Cardiac fibroblast (primary cell): ENCODE results near the gene ESYT3.

ENCODE experiments used
- DNase-seq, 2 donors: peaks; one replicate each; pipeline versions ENCODE4 v3.0.0 to v3.0.0-alpha.2; 2010; ENCODE audit warnings: low read depth in 2 of 2
- H3K4me3 ChIP-seq, 2 donors: replicated peaks in 1 of 2; 1 replicate in 1 of 2; 2 replicates in 1 of 2; pipeline ENCODE4 v1.5.1; 2011; ENCODE audit warnings: low read depth in 2 of 2, low read length in 2 of 2, mild to moderate bottlenecking in 2 of 2, moderate library complexity in 1 of 2
- TF ChIP-seq, protein P1 (sequence below): IDR thresholded peaks from one replicate; pipeline ENCODE4 v1.5.1; 2011; ENCODE audit warnings: low read depth, mild to moderate bottlenecking, low read length, inconsistent platforms

ESYT3 gene

DNA sequence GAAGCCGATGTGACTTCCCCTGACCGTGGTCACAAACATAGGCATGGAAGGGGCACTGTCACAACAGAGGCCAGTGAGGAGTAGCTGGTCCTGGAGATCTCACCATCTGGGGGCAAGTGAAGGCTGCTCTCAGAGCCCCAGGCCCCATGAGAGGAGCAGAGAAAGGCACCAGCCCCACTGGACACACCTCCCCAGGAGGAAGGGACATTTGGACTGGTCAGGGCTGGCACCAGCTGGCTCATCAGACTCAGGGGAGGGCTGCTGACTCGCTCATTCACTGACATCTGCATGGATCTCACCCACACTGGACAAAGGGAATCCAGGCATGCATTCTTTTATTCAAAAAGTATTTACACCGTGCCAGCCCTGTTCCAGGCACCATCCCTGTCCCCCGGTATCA is 26.8 kb downstream of the ESYT3 start:
- no peak for DNase-seq
- no peak overlapping the region for H3K4me3 ChIP-seq
- TF ChIP-seq, protein P1, sequence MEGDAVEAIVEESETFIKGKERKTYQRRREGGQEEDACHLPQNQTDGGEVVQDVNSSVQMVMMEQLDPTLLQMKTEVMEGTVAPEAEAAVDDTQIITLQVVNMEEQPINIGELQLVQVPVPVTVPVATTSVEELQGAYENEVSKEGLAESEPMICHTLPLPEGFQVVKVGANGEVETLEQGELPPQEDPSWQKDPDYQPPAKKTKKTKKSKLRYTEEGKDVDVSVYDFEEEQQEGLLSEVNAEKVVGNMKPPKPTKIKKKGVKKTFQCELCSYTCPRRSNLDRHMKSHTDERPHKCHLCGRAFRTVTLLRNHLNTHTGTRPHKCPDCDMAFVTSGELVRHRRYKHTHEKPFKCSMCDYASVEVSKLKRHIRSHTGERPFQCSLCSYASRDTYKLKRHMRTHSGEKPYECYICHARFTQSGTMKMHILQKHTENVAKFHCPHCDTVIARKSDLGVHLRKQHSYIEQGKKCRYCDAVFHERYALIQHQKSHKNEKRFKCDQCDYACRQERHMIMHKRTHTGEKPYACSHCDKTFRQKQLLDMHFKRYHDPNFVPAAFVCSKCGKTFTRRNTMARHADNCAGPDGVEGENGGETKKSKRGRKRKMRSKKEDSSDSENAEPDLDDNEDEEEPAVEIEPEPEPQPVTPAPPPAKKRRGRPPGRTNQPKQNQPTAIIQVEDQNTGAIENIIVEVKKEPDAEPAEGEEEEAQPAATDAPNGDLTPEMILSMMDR = no peak

DNA sequence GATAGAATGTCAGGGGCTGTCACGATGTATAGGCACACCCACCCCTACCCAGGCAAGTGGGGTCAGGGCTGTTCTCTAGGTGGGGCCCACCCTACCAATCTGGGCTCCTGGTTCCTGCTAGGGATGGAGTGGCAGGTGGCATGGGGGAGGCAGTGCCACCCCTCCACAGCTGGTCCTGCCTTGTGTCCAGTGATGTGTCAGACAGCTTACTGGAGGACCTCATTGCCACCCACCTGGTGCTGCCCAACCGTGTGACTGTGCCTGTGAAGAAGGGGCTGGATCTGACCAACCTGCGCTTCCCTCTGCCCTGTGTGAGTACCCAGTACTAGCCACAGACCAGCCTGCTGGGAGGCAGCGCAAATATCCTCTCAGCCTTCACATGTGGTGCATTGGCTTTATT is 27.5 kb downstream of the ESYT3 start:
- no peak for DNase-seq
- H3K4me3 ChIP-seq = no peak overlapping the region
- TF ChIP-seq, protein P1 = no peak

DNA sequence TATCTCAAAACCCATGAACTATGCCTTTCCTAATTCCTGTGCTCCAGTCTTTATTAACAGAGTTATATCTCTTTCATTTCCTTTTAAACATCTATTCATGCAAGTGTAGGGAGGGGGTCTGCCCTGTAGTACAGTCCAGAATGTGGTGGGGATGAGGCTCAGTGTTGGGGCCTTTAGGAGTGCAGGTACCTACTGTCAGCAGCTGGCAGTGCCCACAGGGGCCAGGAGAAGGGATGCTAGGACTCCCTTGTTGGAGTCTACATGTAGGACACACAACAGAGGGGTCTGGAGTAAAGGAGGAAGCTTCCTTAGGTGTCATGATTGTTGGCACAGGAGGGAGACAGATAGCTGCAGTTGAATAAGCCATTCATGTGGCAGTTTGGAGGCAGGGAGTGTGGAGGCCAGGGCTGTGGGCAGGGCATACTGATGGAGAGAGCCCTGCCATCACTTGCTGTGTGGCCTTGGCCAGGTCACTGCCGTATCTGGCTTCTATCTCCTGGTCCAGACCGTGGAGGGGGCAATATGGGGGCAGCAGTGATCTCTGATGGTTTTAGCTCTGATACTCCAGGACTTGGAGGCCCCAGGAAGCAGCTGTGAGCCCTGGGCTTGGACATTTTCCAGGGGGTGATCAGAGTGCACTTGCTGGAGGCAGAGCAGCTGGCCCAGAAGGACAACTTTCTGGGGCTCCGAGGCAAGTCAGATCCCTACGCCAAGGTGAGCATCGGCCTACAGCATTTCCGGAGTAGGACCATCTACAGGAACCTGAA is 29.5 kb downstream of the ESYT3 start:
- H3K4me3 ChIP-seq = no peak overlapping the region
- DNase-seq = no peak
- TF ChIP-seq, protein P1 = no peak

DNA sequence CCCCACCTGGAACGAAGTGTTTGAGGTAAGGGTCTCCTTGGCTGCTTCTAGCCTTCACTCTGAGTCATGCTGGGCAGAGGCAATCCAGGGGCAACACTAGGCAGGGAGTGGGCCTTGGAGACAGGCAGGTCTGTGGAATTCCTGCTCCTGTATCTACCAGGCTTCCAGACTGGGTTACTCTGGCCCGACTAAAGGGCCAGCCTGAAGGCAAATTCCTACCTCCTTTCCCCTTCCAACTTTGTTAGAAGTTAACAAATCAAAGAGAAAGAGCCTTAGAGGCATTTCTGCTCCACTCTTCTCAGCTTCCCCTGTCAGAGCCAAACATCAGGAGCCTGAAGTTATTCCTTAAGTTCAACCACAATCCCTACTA is 30.1 kb downstream of the ESYT3 start:
- no peak for DNase-seq
- TF ChIP-seq, protein P1 = no peak
- no peak overlapping the region for H3K4me3 ChIP-seq

DNA sequence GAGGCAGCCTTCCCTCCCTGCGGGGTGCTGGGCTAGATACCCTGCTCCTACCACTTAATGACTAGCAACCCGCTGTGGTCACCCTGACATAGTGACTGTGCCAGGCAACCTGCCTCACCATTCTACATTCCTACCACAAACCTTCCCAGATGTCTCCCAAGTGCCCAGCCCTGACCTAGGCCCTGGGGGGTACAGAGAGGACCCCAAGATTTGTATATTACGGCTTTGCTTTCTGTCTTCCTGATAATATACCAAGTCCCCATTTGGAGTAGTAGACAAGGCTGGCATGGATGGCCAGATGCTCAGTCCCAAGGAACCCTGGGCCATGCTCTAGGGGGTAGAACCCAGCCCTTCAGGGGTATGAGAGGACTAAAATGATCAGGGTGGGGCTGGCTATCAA is 31.0 kb downstream of the ESYT3 start:
- DNase-seq = no peak
- TF ChIP-seq, protein P1 = no peak
- no peak overlapping the region for H3K4me3 ChIP-seq

DNA sequence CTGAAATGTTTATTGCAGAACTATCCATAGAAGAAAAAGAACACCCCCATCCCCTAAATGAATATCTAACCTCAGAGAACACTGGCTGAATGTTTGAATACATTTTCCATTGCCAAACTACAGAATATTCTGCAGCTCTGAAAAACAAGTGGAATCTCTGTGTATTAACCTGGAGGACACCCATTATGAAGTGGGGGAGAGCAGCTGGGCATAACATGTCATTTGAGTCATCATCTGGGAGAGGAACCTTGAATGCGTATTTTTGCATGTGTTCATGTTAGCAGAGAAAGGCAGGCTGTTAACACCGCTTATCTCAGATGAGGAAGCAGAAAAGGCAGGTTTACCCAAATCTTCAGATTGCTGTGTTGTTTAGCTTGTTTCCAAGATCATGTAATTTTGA is 31.5 kb downstream of the ESYT3 start:
- peak in 1 of 2 donors; percentile 16 for DNase-seq
- no peak overlapping the region for H3K4me3 ChIP-seq
- TF ChIP-seq, protein P1 = no peak

DNA sequence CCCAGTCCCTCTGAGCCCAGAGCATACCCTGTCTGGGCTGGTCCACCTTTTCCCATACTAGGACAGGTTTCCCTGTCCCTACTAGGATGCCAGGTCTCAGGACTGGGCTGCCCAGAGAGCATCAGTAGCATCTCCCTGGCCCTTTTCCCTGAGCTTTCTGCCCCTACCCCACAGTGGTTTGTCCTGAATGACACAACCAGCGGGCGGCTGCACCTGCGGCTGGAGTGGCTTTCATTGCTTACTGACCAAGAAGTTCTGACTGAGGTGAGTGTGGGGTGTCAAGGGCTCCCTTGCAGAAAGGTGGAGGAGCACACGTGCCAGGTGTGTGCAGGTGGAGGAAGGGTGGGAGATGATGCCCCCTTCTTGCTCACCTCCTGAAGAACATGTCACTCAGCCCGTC is 33.5 kb downstream of the ESYT3 start:
- H3K4me3 ChIP-seq = no peak overlapping the region
- no peak for DNase-seq
- TF ChIP-seq, protein P1 = no peak
